Heart left ventricle (tissue), 16 donors: ENCODE results near the gene NEFH. TPM values are rescaled to one million over a fixed set of nuclear protein-coding genes. Genes with fewer than 3 reads are reported as not detected.

Experiments used
- ATAC-seq, 4 donors: fragments of 200-7000 bp; cut with Tn5 transposase; one replicate each; pipeline ENCODE4 v1.9.1; 2020 to 2022; ENCODE audit warnings: moderate library complexity in 4 of 4, mild to moderate bottlenecking in 3 of 4, moderate number of reproducible peaks in 1 of 4
- DNase-seq, 5 donors: peaks; one replicate each; pipeline ENCODE4 v3.0.0-alpha.2; 2020
- H3K27ac ChIP-seq, 12 donors: fragments of 200-600 bp; sonication (generic) in 4 of 12; one replicate each; pipeline versions ENCODE4 v1.5.0 to v1.8.0; 2016 to 2022; ENCODE audit warnings: mild to moderate bottlenecking in 2 of 12
- H3K27me3 ChIP-seq, 9 donors: fragments of 200-600 bp; sonication (generic) in 2 of 9; one replicate each; pipeline versions ENCODE4 v1.5.1 to v1.8.0; 2016 to 2022; ENCODE audit warnings: mild to moderate bottlenecking in 3 of 9
- H3K36me3 ChIP-seq, 9 donors: fragments of 200-600 bp; sonication (generic) in 2 of 9; one replicate each; pipeline versions ENCODE4 v1.5.0 to v1.8.0; 2018 to 2022; ENCODE audit warnings: mild to moderate bottlenecking in 2 of 9
- H3K4me1 ChIP-seq, 12 donors: fragments of 200-600 bp; sonication (generic) in 4 of 12; one replicate each; pipeline versions ENCODE4 v1.5.0 to v1.8.0; 2016 to 2022; ENCODE audit warnings: mild to moderate bottlenecking in 3 of 12
- H3K4me3 ChIP-seq, 12 donors: fragments of 200-600 bp; sonication (generic) in 4 of 12; one replicate each; pipeline versions ENCODE4 v1.5.0 to v1.8.0; 2017 to 2022; ENCODE audit warnings: mild to moderate bottlenecking in 9 of 12, moderate library complexity in 4 of 12
- H3K9me3 ChIP-seq, 12 donors: fragments of 200-600 bp; sonication (generic) in 4 of 12; one replicate each; pipeline versions ENCODE4 v1.5.0 to v1.8.0; 2016 to 2022; ENCODE audit warnings: mild to moderate bottlenecking in 1 of 12
- POLR2A ChIP-seq, 2 donors: fragments of 450-650 bp; IDR thresholded peaks; one replicate each; pipeline ENCODE4 v1.6.1; 2017; ENCODE audit warnings: antibody characterized with exemption in 2 of 2, mild to moderate bottlenecking in 2 of 2, moderate library complexity in 2 of 2
- WGBS, 4 donors: extraction: QIAGEN DNeasy Blood & Tissue Kit in 2 of 4; methylation state at CpG; one replicate each; pipeline versions ENCODE4 v1.1.5 to v1.1.7; 2013 to 2018; 5-methylcytosine and 5-hydroxymethylcytosine counted together
- intact Hi-C, 10 donors: fragments of 100-400 bp; cut with DNase I; formaldehyde crosslinking; loops; one replicate each; pipeline versions ENCODE4 v1.11.1 to v1.14.2; 2022
- polyA plus RNA-seq, 2 donors: library from polyadenylated mRNA; stranded (reverse); fragments of 200-250 nt; gene quantifications; one replicate each; pipeline ENCODE4 v1.2.3, GENCODE V29; 2013
- total RNA-seq, 9 donors: library from RNA; depleted of rRNA in 2 of 9; stranded (reverse); fragments of >200 nt in 2 of 9; fragmentation: NEBNext Ultra II Directional in 3 of 9; extraction: Animal tissue kit (Norgen Biotek cat#: 25700) in 3 of 9; gene quantifications; one replicate each; pipeline versions ENCODE4 v1.1.0 to v1.2.4, GENCODE V29; 2016 to 2023
- TF ChIP-seq, protein P1 (sequence below), 12 donors: fragments of 200-600 bp; sonication (generic) in 4 of 12; IDR thresholded peaks; one replicate each; pipeline versions ENCODE4 v1.5.0 to v1.8.0; 2018 to 2022; ENCODE audit warnings: antibody characterized with exemption in 12 of 12, mild to moderate bottlenecking in 5 of 12
- donor health status: ischemic (EF 13 %, LVEDD 7.1; RV severe dilation, severe dysfunction).
- donor health status: healthy with polysubstance abuse.
- donor health status: DM: no; HTN: yes; CAD: no.
- donor health status: DM: no; HTN: no; CAD: no.
- donor health status: ischemic (EF 25% LVEDD 6.9; RV normal size, moderate dysfunction).
- donor health status: ischemic (EF 25% LVEDD 5.7; RV mildly dilated, moderate dysfunction).
- donor health status: healthy.
- donor health status: DM: yes; HTN: yes; CAD: no.
- donor health status: ischemic (EF 35%, LVEDD 5.7; RV mildly dilated, moderate dysfunction).
- donor health status: nonischemic (EF 11% LVEDD 7.7; RV severe dilation, severe dysfunction).
- donor health status: DM: yes; HTN: yes; CAD: no.
- donor health status: PGD.
- donor health status: ischemic (EF 29% LVEDD 5.4; RV normal size, mild dysfunction).
- donor health status: nonischemic (EF 23%, LVEDD 6.1; RV moderate dilation, normal function).

The NEFH gene
- total and polyA plus RNA-seq, 11 donors: 0.07 to 0.51 (median 0.13) TPM; not detected in 1

GRCh38 chr22:29475550-29475949, 4.5 kb upstream of the NEFH start:
- Histone ChIP-seq H3K9me3 (no peaks in the 10 kb centered on the region), H3K27me3 (peaks cover 18 to 70% (median 29%) of the 10 kb centered on the region in 9 donors), H3K27ac (no peak overlapping the region), H3K36me3 (no peaks in the 10 kb centered on the region), H3K4me1 (peaks cover 0 to 12% (median 7%) of the 10 kb centered on the region in 12 donors), H3K4me3 (no peak overlapping the region)
- 75 to 91% (median 89%) methylated on average over 8 of the region's 8 CpGs for WGBS, 4 donors
- intact Hi-C loops: no loop called here
- no peak for ATAC-seq
- no peak for DNase-seq
- TF ChIP-seq POLR2A (IDR thresholded peaks at IDR 0.05): no peak
- TF ChIP-seq, protein P1, sequence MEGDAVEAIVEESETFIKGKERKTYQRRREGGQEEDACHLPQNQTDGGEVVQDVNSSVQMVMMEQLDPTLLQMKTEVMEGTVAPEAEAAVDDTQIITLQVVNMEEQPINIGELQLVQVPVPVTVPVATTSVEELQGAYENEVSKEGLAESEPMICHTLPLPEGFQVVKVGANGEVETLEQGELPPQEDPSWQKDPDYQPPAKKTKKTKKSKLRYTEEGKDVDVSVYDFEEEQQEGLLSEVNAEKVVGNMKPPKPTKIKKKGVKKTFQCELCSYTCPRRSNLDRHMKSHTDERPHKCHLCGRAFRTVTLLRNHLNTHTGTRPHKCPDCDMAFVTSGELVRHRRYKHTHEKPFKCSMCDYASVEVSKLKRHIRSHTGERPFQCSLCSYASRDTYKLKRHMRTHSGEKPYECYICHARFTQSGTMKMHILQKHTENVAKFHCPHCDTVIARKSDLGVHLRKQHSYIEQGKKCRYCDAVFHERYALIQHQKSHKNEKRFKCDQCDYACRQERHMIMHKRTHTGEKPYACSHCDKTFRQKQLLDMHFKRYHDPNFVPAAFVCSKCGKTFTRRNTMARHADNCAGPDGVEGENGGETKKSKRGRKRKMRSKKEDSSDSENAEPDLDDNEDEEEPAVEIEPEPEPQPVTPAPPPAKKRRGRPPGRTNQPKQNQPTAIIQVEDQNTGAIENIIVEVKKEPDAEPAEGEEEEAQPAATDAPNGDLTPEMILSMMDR (IDR thresholded peaks at IDR 0.05): no peak

GRCh38 chr22:29476116-29476515, 3.9 kb upstream of the NEFH start:
- Histone ChIP-seq H3K36me3 (no peaks in the 10 kb centered on the region), H3K4me1 (peaks cover 0 to 15% (median 7%) of the 10 kb centered on the region in 12 donors), H3K4me3 (no peak overlapping the region), H3K27me3 (peaks cover 24 to 70% (median 32%) of the 10 kb centered on the region in 9 donors), H3K27ac (no peak overlapping the region), H3K9me3 (no peaks in the 10 kb centered on the region)
- DNase-seq (no peak), ATAC-seq (no peak)
- no peak for TF ChIP-seq POLR2A (IDR thresholded peaks at IDR 0.05)
- TF ChIP-seq, protein P1 (IDR thresholded peaks at IDR 0.05): no peak
- WGBS, 4 donors: 40 to 47% (median 45%) methylated on average over 6 of the region's 6 CpGs
- intact Hi-C loops: no loop called here

DNA sequence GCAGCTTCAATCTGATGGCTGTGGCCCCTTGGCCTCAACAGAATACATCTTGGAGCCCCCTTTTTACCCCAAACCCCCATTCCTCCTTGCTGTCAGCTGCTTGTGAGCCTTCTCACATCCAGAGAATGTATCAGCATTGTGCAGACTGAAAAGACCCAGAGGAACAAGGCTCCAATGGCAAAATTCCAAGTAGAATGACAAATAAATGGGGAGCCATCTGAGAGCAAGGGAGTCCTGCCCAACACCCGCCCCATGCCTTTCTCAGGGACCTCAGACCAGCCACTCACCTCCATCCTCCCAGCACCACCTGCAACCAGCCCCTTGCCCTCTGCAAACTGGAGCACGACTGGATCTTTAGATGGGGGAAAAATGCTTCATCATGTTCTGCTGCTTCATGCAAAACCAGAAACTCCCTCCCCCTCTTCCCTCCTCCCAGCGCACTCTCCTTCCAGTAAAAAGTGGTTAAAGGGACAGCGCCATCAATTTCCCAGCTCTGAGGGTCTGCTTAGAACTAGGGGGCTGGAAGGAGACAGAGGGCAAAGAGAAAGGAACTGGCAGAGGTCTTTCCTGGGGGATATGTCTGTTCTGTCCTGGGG, 2.2 kb upstream of the NEFH start:
- H3K27me3 ChIP-seq: peaks cover 31 to 75% (median 49%) of the 10 kb centered on the region in 9 donors
- no peak overlapping the region for H3K27ac ChIP-seq
- 15 to 22% (median 19%) methylated on average over 4 of the region's 4 CpGs for WGBS, 4 donors
- no peaks in the 10 kb centered on the region for H3K36me3 ChIP-seq
- H3K4me3 ChIP-seq: peak overlapping the region in 1 of 12 donors; percentile 5
- peaks cover 0 to 21% (median 9%) of the 10 kb centered on the region in 12 donors for H3K4me1 ChIP-seq
- no peaks in the 10 kb centered on the region for H3K9me3 ChIP-seq
- DNase-seq: no peak
- no peak for ATAC-seq
- intact Hi-C loops: no loop called here
- TF ChIP-seq POLR2A (IDR thresholded peaks at IDR 0.05): no peak
- TF ChIP-seq, protein P1 (IDR thresholded peaks at IDR 0.05): no peak

GRCh38 chr22:29478326-29479276, 1.4 kb upstream of the NEFH start:
- intact Hi-C loops: no loop called here
- no peaks in the 10 kb centered on the region for H3K9me3 ChIP-seq
- TF ChIP-seq, protein P1 (IDR thresholded peaks at IDR 0.05): no peak
- no peak for TF ChIP-seq POLR2A (IDR thresholded peaks at IDR 0.05)
- H3K27ac ChIP-seq: no peak overlapping the region
- ATAC-seq (peak in 2 of 4 donors; percentile 27 to 48), DNase-seq (no peak)
- peaks cover 31 to 81% (median 50%) of the 10 kb centered on the region in 9 donors for H3K27me3 ChIP-seq
- peaks cover 0 to 21% (median 9%) of the 10 kb centered on the region in 12 donors for H3K4me1 ChIP-seq
- 8 to 9% (median 9%) methylated on average over 21 of the region's 21 CpGs for WGBS, 4 donors
- H3K4me3 ChIP-seq: no peak overlapping the region
- no peaks in the 10 kb centered on the region for H3K36me3 ChIP-seq
